Astrocyte (in vitro differentiated cells and primary cell): ENCODE data around the gene TREX2.

Source experiments
- EZH2 ChIP-seq: IDR thresholded peaks from 2 replicates; pipeline ENCODE4 v1.6.1; 2012; ENCODE audit warnings: mild to moderate bottlenecking, low read length, inconsistent platforms; ENCODE audit not compliant: insufficient read depth
- TF ChIP-seq, protein P1 (sequence below): IDR thresholded peaks from 2 replicates; pipeline ENCODE4 v1.5.1; 2011; ENCODE audit warnings: low read depth, mild to moderate bottlenecking, inconsistent platforms, low read length, moderate library complexity; ENCODE audit not compliant: insufficient read depth

DNA sequence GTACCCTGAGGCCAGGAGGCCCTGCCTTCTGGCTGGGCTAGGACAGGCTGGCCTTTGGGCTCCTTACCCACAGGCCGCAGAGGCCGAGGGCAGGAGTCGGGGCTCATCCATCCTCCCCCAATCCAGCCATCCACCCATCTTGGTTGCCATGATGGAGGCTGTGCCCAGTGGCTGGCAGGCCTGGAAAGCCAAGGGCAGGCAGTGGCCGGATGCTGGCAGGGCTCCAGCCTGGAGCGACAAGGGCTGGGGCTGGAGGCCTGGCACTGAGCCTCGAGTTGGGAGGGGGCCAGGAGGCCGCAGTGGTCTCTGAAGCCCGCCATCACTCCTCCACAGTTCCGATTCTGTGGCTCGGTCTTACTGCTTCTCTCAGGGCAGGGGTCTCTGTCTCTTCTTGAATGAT is 40.3 kb upstream of the TREX2 start:
- TF ChIP-seq, protein P1, sequence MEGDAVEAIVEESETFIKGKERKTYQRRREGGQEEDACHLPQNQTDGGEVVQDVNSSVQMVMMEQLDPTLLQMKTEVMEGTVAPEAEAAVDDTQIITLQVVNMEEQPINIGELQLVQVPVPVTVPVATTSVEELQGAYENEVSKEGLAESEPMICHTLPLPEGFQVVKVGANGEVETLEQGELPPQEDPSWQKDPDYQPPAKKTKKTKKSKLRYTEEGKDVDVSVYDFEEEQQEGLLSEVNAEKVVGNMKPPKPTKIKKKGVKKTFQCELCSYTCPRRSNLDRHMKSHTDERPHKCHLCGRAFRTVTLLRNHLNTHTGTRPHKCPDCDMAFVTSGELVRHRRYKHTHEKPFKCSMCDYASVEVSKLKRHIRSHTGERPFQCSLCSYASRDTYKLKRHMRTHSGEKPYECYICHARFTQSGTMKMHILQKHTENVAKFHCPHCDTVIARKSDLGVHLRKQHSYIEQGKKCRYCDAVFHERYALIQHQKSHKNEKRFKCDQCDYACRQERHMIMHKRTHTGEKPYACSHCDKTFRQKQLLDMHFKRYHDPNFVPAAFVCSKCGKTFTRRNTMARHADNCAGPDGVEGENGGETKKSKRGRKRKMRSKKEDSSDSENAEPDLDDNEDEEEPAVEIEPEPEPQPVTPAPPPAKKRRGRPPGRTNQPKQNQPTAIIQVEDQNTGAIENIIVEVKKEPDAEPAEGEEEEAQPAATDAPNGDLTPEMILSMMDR, result no peak
- no peak for TF ChIP-seq EZH2
